Mesenchymal stem cell (in vitro differentiated cells and primary cell): ENCODE data around the gene CYSTM1.

ENCODE experiments used
- DNase-seq: peaks from one replicate; pipeline ENCODE4 v3.0.0-alpha.2; 2013
- H2AFZ ChIP-seq: one replicate; pipeline ENCODE4 v1.6.1; 2013; ENCODE audit warnings: low read depth, mild to moderate bottlenecking, control low read depth, inconsistent platforms, low read length, moderate library complexity
- H2AK5ac ChIP-seq: 2 replicates; pipeline ENCODE4 v1.6.1; 2013; ENCODE audit warnings: low read length, moderate library complexity, mild to moderate bottlenecking, inconsistent platforms; ENCODE audit not compliant: severe bottlenecking
- H2BK120ac ChIP-seq: one replicate; pipeline ENCODE4 v1.6.1; 2013; ENCODE audit warnings: low read depth, mild to moderate bottlenecking, inconsistent platforms, low read length, moderate library complexity
- H2BK12ac ChIP-seq, 2 experiments: one replicate each; pipeline ENCODE4 v1.6.1; 2013; ENCODE audit warnings: inconsistent platforms in 2 of 2, low read length in 2 of 2, mild to moderate bottlenecking in 2 of 2, moderate library complexity in 2 of 2, control low read depth in 1 of 2
- H2BK15ac ChIP-seq: one replicate; pipeline ENCODE4 v1.6.1; 2013; ENCODE audit warnings: mild to moderate bottlenecking, low read depth, inconsistent platforms; ENCODE audit not compliant: poor library complexity, severe bottlenecking
- H2BK5ac ChIP-seq: 2 replicates; pipeline ENCODE4 v1.6.1; 2013; ENCODE audit warnings: low read depth, mild to moderate bottlenecking, low read length, control low read depth, inconsistent platforms; ENCODE audit not compliant: poor library complexity, severe bottlenecking
- H3K14ac ChIP-seq, 2 experiments: one replicate each; pipeline ENCODE4 v1.6.1; 2013; ENCODE audit warnings: inconsistent platforms in 2 of 2, low read length in 2 of 2, control low read depth in 1 of 2, mild to moderate bottlenecking in 1 of 2, moderate library complexity in 1 of 2
- H3K18ac ChIP-seq, 2 experiments: one replicate each; pipeline ENCODE4 v1.6.1; 2013; ENCODE audit warnings: inconsistent platforms in 2 of 2, low read length in 2 of 2, control low read depth in 1 of 2, low read depth in 1 of 2, mild to moderate bottlenecking in 1 of 2
- H3K23ac ChIP-seq, 2 experiments: one replicate each; pipeline ENCODE4 v1.6.1; 2013; ENCODE audit warnings: inconsistent platforms in 2 of 2, low read length in 2 of 2, mild to moderate bottlenecking in 2 of 2, moderate library complexity in 2 of 2, control low read depth in 1 of 2
- H3K27ac ChIP-seq: 2 replicates; pipeline ENCODE4 v1.5.1; 2013; ENCODE audit warnings: mild to moderate bottlenecking, moderate library complexity, low read length, control low read depth, inconsistent platforms; ENCODE audit not compliant: poor library complexity, severe bottlenecking
- H3K27me3 ChIP-seq, 2 experiments: 2 replicates each; pipeline versions ENCODE4 v1.6.1 to v1.7.0; 2013; ENCODE audit warnings: low read length in 2 of 2, mild to moderate bottlenecking in 2 of 2, moderate library complexity in 2 of 2, control low read depth in 1 of 2, inconsistent platforms in 1 of 2; ENCODE audit not compliant: control insufficient read depth in 1 of 2, insufficient read depth in 1 of 2
- H3K36me3 ChIP-seq, 2 experiments: 2 replicates each; pipeline versions ENCODE4 v1.6.1 to v1.7.0; 2013; ENCODE audit warnings: low read length in 2 of 2, control low read depth in 1 of 2, inconsistent platforms in 1 of 2, low read depth in 1 of 2, mild to moderate bottlenecking in 1 of 2; ENCODE audit not compliant: insufficient read depth in 2 of 2, control insufficient read depth in 1 of 2
- H3K4ac ChIP-seq, 2 experiments: one replicate each; pipeline ENCODE4 v1.6.1; 2013; ENCODE audit warnings: inconsistent platforms in 2 of 2, low read length in 2 of 2, mild to moderate bottlenecking in 2 of 2, moderate library complexity in 2 of 2, control low read depth in 1 of 2, low read depth in 1 of 2
- H3K4me1 ChIP-seq: 2 replicates; pipeline ENCODE4 v1.6.1; 2013; ENCODE audit warnings: low read depth, low read length, control low read depth; ENCODE audit not compliant: control insufficient read depth, insufficient read depth
- H3K4me2 ChIP-seq: 2 replicates; pipeline ENCODE4 v1.6.1; 2013; ENCODE audit warnings: low read length, mild to moderate bottlenecking, inconsistent platforms; ENCODE audit not compliant: poor library complexity, severe bottlenecking
- H3K4me3 ChIP-seq, 2 experiments: 2 replicates each; pipeline versions ENCODE4 v1.5.1 to v1.7.0; 2013; ENCODE audit warnings: low read length in 2 of 2, mild to moderate bottlenecking in 2 of 2, control low read depth in 1 of 2, low read depth in 1 of 2; ENCODE audit not compliant: insufficient read depth in 1 of 2
- H3K79me1 ChIP-seq: replicated peaks from 2 replicates; pipeline ENCODE4 v1.6.1; 2013; ENCODE audit warnings: mild to moderate bottlenecking, control low read depth, low read length, inconsistent platforms; ENCODE audit not compliant: poor library complexity, severe bottlenecking
- H3K9ac ChIP-seq: 2 replicates; pipeline ENCODE4 v1.7.0; 2013; ENCODE audit warnings: mild to moderate bottlenecking, low read length, moderate library complexity
- H3K9me3 ChIP-seq: 2 replicates; pipeline ENCODE4 v1.7.0; 2013; ENCODE audit warnings: mild to moderate bottlenecking, low read length; ENCODE audit not compliant: control insufficient read depth
- H4K8ac ChIP-seq: one replicate; pipeline ENCODE4 v1.6.1; 2013; ENCODE audit warnings: inconsistent platforms, mild to moderate bottlenecking, low read length, moderate library complexity
- H4K91ac ChIP-seq: one replicate; pipeline ENCODE4 v1.6.1; 2013; ENCODE audit warnings: mild to moderate bottlenecking, low read length, inconsistent platforms
- WGBS: methylation state at CpG from one replicate; pipeline ENCODE4 v1.1.7; 2013; ENCODE audit warnings: mixed read lengths; 5-methylcytosine and 5-hydroxymethylcytosine counted together

Gene CYSTM1

GRCh38 chr5:140130949-140131733 lies 43.8 kb upstream of the CYSTM1 start:
- H2AFZ ChIP-seq, result no peak overlapping the region
- no peak overlapping the region for H4K91ac ChIP-seq
- DNase-seq, result no peak
- no peak overlapping the region for H3K4me2 ChIP-seq
- no peak overlapping the region for H2BK12ac ChIP-seq
- 69% methylated on average over 5 of the region's 5 CpGs for WGBS
- H3K4me1 ChIP-seq, result no peaks in the 10 kb centered on the region
- H2BK120ac ChIP-seq, result no peak overlapping the region
- H3K9me3 ChIP-seq, result no peaks in the 10 kb centered on the region
- no peaks in the 10 kb centered on the region for H3K27me3 ChIP-seq
- H2BK15ac ChIP-seq, result no peak overlapping the region
- no peak overlapping the region for H2BK5ac ChIP-seq
- H3K79me1 ChIP-seq, result peaks cover 31% of the 10 kb centered on the region
- no peak overlapping the region for H3K27ac ChIP-seq
- no peak overlapping the region for H3K23ac ChIP-seq
- H3K36me3 ChIP-seq, result no peaks in the 10 kb centered on the region
- peak overlapping the region; percentile 18 for H3K9ac ChIP-seq
- no peak overlapping the region for H3K4ac ChIP-seq
- H2AK5ac ChIP-seq, result no peak overlapping the region
- peak overlapping the region in 1 of 2 experiments; percentile 2 for H3K4me3 ChIP-seq
- H3K14ac ChIP-seq, result no peak overlapping the region
- H4K8ac ChIP-seq, result no peak overlapping the region
- H3K18ac ChIP-seq, result no peak overlapping the region

- Histone ChIP-seq H3K23ac (no peak overlapping the region), H3K9ac (peak overlapping the region; percentile 7), H3K18ac (no peak overlapping the region), H3K36me3 (no peaks in the 10 kb centered on the region), H3K9me3 (no peaks in the 10 kb centered on the region), H2BK15ac (no peak overlapping the region), H2BK120ac (no peak overlapping the region), H4K8ac (no peak overlapping the region), H3K4me1 (no peaks in the 10 kb centered on the region), H3K27ac (no peak overlapping the region), H2AFZ (no peak overlapping the region), H3K27me3 (no peaks in the 10 kb centered on the region), H4K91ac (no peak overlapping the region), H3K79me1 (peaks cover 26% of the 10 kb centered on the region), H2AK5ac (no peak overlapping the region), H3K4ac (no peak overlapping the region), H2BK12ac (no peak overlapping the region), H3K14ac (no peak overlapping the region), H3K4me3 (peak overlapping the region in 1 of 2 experiments; percentile 2), H2BK5ac (no peak overlapping the region), H3K4me2 (no peak overlapping the region)
- DNase-seq, result peak; percentile 64
- WGBS, result 0% methylated on average over 2 of the region's 3 CpGs
Observed at GRCh38 chr5:140131967-140132409, 43.0 kb upstream of the CYSTM1 start.

DNA sequence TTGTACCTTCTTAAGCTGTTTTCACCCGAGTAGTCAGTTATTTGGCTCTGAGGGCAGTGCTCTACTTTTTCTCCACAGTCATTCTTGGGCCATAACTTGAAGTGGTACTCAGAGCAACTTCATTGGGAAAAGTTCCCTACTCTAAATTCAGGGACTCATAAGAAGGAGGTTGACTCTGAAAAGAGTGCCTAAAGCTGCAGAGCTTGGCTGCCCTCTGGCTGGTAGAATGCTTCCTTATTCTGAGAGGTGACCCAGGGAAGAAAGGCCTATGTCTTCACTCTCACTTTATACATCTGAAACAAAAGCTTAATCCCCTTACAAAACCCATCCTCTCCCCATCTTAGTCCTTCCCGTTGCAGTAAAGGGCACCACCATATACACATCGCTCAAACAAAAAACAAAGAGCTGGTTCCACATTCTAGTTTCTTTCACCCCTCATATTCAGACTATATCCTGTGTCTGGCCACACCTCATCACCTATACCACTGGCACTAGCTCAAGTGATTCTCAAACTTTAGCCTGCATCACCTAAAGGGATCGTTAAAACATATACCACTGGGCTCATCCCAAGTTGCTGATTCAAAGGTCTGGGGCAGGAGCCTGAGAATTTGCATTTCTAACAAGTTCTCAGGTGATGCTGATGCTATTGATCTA lies 41.3 kb upstream of the CYSTM1 start:
- Histone ChIP-seq H3K4ac (no peak overlapping the region), H3K79me1 (peaks cover 28% of the 10 kb centered on the region), H2BK5ac (no peak overlapping the region), H3K27me3 (no peaks in the 10 kb centered on the region), H2AFZ (no peak overlapping the region), H2BK15ac (no peak overlapping the region), H2AK5ac (no peak overlapping the region), H4K91ac (no peak overlapping the region), H3K14ac (no peak overlapping the region), H4K8ac (no peak overlapping the region), H3K27ac (no peak overlapping the region), H3K9ac (no peak overlapping the region), H3K36me3 (no peaks in the 10 kb centered on the region), H3K23ac (no peak overlapping the region), H3K4me2 (no peak overlapping the region), H3K4me3 (no peak overlapping the region), H3K4me1 (no peaks in the 10 kb centered on the region), H2BK120ac (no peak overlapping the region), H3K9me3 (no peaks in the 10 kb centered on the region), H3K18ac (no peak overlapping the region), H2BK12ac (no peak overlapping the region)
- WGBS, result 89% methylated on average over 4 of the region's 4 CpGs
- DNase-seq, result no peak

DNA sequence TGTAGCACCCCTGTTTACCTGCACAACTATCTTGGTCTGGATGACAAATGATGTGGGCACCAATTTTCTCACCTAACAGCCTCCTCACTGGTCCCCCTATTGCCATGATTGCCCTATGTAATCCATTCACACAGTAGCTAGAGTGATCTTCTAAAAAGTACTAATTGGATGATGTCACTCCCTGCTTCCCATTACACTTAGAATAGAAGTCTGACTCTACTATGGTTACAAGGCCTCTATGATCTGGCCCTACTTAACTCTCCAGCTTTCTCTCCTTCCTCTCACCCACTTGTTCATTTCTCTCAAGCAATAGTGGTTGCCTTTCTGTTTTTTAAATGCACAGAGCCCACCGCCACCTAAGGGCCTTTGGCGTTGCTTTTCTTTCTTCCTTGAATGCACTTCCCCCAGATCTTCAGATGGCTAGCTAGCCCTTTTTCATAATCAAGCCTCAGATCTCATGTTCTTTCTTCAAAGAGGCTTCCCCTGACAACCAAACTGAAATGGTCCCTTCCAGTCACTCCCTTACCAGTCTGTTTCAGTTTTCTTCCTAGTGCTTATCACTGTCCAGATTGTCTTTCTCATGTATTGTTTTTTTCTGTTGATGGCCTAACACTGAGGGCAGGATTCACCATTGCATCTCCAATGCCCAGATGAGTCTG lies 40.6 kb upstream of the CYSTM1 start:
- no peak overlapping the region for H3K4ac ChIP-seq
- no peaks in the 10 kb centered on the region for H3K27me3 ChIP-seq
- H4K91ac ChIP-seq, result no peak overlapping the region
- H3K23ac ChIP-seq, result no peak overlapping the region
- no peak overlapping the region for H2BK15ac ChIP-seq
- H2BK120ac ChIP-seq, result no peak overlapping the region
- H3K9me3 ChIP-seq, result no peaks in the 10 kb centered on the region
- H3K4me3 ChIP-seq, result no peak overlapping the region
- H2AFZ ChIP-seq, result no peak overlapping the region
- no peak overlapping the region for H4K8ac ChIP-seq
- no peak overlapping the region for H3K9ac ChIP-seq
- DNase-seq, result no peak
- no peak overlapping the region for H2BK12ac ChIP-seq
- H2BK5ac ChIP-seq, result no peak overlapping the region
- 78% methylated on average over 2 of the region's 2 CpGs for whole genome bisulfite sequencing
- H3K79me1 ChIP-seq, result peaks cover 29% of the 10 kb centered on the region
- H3K4me1 ChIP-seq, result no peaks in the 10 kb centered on the region
- H3K4me2 ChIP-seq, result no peak overlapping the region
- no peaks in the 10 kb centered on the region for H3K36me3 ChIP-seq
- no peak overlapping the region for H3K27ac ChIP-seq
- no peak overlapping the region for H2AK5ac ChIP-seq
- no peak overlapping the region for H3K14ac ChIP-seq
- H3K18ac ChIP-seq, result no peak overlapping the region
